Tibial nerve (tissue), 3 donors: ENCODE results near the gene ING4.

ENCODE experiments used
- POLR2A ChIP-seq, 2 donors: fragments of 450-650 bp; IDR thresholded peaks; one replicate each; pipeline ENCODE4 v1.6.1; 2017; ENCODE audit warnings: antibody characterized with exemption in 2 of 2, mild to moderate bottlenecking in 2 of 2, moderate library complexity in 2 of 2
- TF ChIP-seq, protein P1 (sequence below), 5 experiments: fragments of 200-600 bp in 3 of 5; fragments of 450-650 bp in 2 of 5; sonication (generic) in 3 of 5; IDR thresholded peaks; one replicate each; pipeline ENCODE4 v1.5.1; 2016 to 2019; ENCODE audit warnings: antibody characterized with exemption in 5 of 5, mild to moderate bottlenecking in 3 of 5, moderate library complexity in 2 of 5

DNA sequence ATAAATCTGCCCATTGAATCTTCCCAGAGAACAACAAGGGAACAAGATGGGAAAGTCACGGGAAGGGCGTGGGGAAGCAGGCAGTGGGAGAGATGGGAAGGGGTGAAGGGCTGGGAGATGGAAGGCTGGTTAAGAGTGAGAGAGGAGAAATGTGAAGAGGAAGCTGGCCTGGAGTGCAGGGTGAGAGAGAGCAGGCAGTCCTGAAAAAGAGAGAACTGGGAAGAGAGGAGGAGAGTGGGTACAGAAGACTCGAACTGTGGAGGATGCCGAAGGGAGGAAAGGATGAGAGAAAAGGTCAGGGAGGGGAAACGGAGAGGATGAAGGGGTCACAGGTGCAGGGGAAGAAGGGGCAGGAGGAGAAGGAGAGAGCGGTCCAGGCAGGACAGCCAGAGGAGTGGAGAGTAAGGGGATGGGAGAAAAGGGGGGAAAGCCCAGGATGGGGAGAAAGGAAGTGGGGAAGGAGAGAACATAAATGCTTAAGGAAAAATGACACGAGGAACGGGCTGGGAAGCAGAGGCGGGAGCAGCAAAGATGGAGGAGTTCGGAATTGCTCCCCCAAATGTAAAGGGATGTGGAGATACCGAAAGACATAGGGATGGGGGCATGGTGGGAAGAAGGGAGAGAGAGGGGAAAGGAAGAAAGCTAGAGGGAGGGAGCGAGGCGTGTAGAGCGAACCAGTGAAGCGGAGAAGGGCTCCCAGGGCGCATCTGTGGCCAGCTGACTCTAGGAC, 36.5 kb upstream of the ING4 start:
- TF ChIP-seq, protein P1, sequence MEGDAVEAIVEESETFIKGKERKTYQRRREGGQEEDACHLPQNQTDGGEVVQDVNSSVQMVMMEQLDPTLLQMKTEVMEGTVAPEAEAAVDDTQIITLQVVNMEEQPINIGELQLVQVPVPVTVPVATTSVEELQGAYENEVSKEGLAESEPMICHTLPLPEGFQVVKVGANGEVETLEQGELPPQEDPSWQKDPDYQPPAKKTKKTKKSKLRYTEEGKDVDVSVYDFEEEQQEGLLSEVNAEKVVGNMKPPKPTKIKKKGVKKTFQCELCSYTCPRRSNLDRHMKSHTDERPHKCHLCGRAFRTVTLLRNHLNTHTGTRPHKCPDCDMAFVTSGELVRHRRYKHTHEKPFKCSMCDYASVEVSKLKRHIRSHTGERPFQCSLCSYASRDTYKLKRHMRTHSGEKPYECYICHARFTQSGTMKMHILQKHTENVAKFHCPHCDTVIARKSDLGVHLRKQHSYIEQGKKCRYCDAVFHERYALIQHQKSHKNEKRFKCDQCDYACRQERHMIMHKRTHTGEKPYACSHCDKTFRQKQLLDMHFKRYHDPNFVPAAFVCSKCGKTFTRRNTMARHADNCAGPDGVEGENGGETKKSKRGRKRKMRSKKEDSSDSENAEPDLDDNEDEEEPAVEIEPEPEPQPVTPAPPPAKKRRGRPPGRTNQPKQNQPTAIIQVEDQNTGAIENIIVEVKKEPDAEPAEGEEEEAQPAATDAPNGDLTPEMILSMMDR (IDR thresholded peaks at IDR 0.05): no peak
- no peak for TF ChIP-seq POLR2A (IDR thresholded peaks at IDR 0.05)
